ENCODE measurements around the gene INAFM1.

GRCh38 chr19:47232422-47233211 lies 42.1 kb upstream of the INAFM1 start:
- TF ChIP-seq CTCF (IDR thresholded peaks at IDR 0.05) (no peak), MXD4 (CRISPR knock-in tag; IDR thresholded peaks at IDR 0.05; ENCODE audit: borderline replicate concordance) (no peak), MAX (CRISPR knock-in tag; IDR thresholded peaks at IDR 0.05) (no peak), IRF1 (CRISPR knock-in tag; IDR thresholded peaks at IDR 0.05) (no peak), ELF4 (CRISPR knock-in tag; IDR thresholded peaks at IDR 0.05; ENCODE audit: low read depth) (no peak), PREB (CRISPR knock-in tag; IDR thresholded peaks at IDR 0.05; ENCODE audit: borderline replicate concordance) (no peak), MLX (CRISPR knock-in tag; IDR thresholded peaks at IDR 0.05) (no peak)
- TF ChIP-seq, protein P1, sequence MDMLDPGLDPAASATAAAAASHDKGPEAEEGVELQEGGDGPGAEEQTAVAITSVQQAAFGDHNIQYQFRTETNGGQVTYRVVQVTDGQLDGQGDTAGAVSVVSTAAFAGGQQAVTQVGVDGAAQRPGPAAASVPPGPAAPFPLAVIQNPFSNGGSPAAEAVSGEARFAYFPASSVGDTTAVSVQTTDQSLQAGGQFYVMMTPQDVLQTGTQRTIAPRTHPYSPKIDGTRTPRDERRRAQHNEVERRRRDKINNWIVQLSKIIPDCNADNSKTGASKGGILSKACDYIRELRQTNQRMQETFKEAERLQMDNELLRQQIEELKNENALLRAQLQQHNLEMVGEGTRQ (CRISPR knock-in tag; IDR thresholded peaks at IDR 0.05): no peak

Data from WTC11 (cell line).